EH (cell line): ENCODE data around the gene FBXO17.
"Not testable (repeated sequence)": the region's sequence is repeated elsewhere in the genome, so short reads cannot be mapped to it uniquely, and the experiment has no call there.

Source experiments
- DNase-seq: peaks from one replicate; pipeline ENCODE4 v3.0.0-alpha.2; 2015; ENCODE audit warnings: low read depth

Gene FBXO17

DNA sequence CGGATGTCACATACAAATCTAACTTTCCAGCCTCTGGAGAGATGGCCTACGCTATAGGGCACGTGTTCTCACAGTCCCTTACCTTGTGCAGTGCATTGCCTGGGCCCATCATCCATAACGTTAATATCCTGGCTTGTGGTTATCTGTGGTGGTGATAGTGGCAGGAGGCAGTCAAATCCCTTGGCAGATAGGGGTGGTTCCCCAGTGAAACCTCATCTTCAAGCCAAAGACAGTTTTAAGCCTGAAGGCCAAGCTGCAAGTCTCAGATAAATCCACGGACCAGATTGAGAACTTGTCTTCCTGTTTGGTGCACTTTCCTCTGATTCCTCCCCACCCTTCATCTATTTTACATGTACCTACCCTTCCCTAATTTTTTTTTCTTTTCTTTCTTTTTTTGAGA is 4.3 kb upstream of the FBXO17 start:
- no peak for DNase-seq

- DNase-seq = no peak
Measured at GRCh38 chr19:38978326-38978689, 2.8 kb upstream of the FBXO17 start.

- DNase-seq = peak; percentile 26
Measured at GRCh38 chr19:38977445-38978325, 2.1 kb upstream of the FBXO17 start.

- peak; percentile 48 for DNase-seq
Measured at GRCh38 chr19:38975861-38976271, 324 bp upstream of the FBXO17 start.

- peak; percentile 23 for DNase-seq
Measured at GRCh38 chr19:38974624-38975213, 823 bp downstream of the FBXO17 start.

GRCh38 chr19:38971672-38972071 is 3.9 kb downstream of the FBXO17 start:
- DNase-seq = peak; percentile 11

- peak; percentile 31 for DNase-seq
Measured at GRCh38 chr19:38970664-38971532, 4.6 kb downstream of the FBXO17 start.

DNA sequence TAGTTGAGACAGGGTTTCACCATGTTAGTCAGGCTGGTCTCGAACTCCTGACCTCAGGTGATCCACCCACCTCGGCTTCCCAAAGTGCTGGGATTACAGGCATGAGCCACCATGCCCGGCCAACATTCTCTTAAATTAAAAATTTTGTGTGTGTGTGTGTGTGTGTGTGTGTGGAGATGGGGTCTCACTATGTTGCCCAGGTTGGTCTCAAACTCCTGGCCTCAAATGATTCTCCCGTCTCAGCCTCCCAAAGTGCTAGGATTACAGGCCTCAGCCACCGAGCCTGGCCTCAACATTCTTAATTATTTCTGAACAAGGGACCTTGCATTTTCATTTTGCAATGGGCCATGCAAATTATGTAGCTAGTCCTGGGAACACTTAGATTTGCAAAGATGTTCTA is 9.4 kb downstream of the FBXO17 start:
- not testable (repeated sequence) for DNase-seq

DNA sequence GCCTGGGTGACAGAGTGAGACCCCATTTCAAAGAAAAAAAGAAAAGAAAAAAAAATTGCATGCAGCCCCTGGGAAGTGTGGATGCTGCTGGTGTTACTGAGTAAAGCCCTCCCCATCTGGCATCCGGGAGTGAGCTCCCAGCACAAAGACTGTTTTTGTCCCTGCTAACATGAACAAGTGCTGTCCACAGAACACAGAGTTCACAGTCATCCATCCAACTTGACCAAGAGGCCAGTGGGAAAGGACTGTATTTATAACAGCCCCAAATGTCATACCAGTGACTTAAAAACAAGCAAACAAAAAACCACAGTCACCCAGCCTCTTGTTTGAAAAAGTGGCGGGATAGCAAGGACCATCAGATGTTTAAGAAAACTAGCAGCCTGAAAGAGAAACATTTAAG is 10.8 kb downstream of the FBXO17 start:
- no peak for DNase-seq

DNA sequence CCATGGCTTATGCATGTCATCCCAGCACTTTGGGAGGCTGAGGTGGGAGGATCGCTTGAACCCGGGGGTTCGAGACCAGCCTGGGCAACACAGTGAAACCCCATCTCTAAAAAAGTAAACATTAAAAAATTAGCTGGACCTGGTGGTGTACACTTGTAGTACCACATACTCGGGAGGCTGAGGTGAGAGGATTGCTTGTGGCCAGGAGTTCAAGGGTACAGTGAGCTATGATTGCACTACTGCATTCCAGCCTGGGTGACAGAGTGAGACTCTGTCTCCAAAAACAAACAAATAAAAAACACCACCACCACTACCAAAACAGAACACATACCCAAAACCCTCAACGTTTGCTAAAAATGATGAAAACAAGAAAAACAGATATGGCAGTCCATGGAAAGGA is 15.9 kb downstream of the FBXO17 start:
- no peak for DNase-seq

DNA sequence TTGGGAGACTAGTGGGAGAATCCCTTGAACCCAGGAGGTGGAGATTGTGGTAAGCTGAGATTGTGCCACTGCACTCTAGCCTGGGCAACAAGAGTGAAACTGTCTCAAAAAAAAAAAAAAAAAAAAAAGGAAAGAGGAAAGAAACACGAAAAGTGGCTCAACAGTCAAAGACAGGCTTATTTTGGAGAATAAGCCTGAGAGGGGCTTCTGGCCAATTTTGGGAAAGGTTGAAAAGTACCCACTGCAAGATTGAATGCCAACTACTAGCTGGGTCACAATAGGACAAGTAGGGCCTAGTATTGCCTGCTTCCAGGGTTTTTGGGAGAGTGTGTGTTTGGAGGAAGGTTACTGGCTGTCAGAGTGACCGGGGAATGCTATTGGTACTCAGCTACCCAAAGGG is 17.2 kb downstream of the FBXO17 start:
- DNase-seq = no peak

- DNase-seq = no peak
Measured at GRCh38 chr19:38956264-38956663, 19.3 kb downstream of the FBXO17 start.

GRCh38 chr19:38953677-38954076 is 21.9 kb downstream of the FBXO17 start:
- DNase-seq = no peak

DNA sequence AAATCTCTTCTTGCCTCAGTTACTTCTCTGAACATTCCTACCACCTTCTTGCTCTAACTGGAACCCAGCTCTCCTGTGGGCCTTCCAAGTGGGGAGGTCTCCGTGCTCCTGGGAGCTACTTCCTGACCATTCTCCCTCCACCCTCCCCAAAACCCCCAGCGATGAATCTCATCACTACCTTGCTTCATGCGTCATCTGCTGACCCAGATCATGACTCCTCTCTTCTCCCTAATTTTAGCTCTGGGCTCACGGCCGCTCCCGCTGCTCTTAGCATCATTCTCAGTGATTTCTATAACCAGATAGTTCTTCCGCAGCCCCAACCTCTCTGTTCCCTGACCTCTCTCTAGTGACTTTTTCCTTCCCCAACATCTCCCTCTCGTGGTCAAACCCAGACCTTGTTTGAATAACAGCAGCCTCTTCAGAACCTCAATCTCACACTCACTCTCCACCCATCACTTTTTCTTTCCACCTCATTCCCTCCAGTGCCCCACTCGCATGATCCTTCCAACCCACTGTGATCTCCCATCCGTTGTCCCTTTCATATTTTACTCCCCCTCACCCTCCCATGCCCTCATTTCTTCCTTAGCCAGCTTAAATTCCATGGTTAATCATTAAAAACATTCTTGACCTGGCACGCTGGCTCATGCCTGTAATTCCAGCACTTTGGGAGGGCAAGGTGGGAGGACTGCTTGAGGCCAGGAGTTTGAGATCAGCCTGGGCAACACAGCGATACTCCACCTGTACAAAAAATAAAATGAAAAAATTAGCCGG is 23.0 kb downstream of the FBXO17 start:
- peak; percentile 17 for DNase-seq

DNA sequence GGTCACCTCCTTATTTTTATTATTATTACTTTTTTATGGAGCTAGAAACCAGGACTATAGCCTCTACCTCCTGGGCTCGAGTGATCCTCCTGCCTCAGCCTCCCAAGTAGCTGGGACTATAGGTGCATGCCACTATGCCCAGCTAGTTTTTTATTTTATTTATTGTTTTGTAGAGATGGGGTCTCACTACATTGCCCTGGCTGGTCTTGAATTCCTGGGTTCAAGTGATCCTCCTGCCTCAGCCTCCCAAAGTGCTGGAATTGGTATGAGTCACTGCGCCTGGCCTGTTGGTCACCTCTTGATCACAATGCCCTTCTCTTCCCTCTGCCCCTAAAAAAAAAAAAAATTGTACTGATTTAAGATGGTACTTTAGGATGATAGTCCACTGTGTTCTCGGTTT is 24.4 kb downstream of the FBXO17 start:
- DNase-seq = no peak

GRCh38 chr19:38949580-38950367 is 25.8 kb downstream of the FBXO17 start:
- peak; percentile 27 for DNase-seq

DNA sequence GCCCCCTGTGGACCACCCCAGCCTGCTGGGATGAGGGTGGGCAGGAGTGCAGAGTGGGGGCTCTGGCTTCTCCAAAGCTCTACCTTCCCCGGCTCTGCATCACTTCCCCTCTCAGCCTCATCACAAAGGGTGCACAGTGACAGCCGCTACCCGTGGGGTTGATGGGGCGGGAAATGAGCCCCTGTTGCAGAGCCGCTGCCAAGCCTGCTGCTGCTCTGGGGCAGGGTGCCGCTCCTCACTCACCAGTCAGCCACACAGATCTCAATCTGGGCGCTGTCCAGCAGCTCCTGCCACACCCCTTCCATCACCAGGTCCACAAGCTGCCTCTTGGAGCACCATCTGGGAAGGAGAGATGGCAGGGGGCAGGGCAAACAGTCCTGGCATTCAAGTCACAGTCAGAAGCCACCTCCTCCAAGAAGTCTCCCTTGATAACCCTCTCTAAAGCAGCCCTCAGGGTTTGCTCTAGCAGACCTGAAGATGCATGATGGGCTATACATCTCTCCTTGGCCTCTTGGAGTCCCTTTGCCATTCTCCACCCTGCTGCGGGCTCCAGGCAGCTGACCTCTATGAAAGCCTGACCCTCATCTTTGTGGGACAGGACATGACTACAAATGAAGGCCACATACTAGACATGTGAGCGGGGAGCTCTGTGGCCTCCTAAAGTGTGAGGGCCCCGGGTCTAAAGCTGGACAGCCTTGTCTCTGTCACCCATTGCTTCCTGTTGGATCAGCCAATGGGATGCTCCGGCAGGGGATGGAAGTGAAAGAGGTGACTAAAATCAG is 29.1 kb downstream of the FBXO17 start:
- DNase-seq = no peak

GRCh38 chr19:38945562-38946228 is 29.8 kb downstream of the FBXO17 start:
- DNase-seq = no peak

DNA sequence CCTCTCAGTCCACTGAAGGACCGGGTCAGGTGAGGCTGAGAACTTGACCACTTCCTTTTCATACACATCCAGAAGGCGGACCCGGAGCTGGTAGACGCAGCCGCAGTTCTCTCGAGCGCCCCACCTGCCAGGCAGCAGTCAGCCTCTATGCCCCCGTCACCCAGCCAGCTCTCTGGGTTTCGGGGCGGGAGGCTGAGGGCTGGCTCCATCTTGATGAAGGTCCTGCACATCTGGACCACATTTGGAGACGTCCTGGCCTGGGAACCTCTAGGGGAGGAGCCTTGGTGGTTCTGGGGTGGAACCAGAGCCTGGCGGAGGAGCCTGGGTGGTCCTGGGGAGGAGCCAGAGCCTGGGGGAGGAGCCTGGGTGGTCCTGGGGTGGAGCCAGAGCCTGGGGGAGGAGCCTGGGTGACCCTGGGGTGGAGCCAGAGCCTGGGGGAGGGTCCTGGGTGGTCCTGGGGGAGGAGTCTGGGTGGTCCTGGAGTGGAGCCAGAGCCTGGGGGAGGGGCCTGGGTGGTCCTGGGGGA is 30.5 kb downstream of the FBXO17 start:
- peak; percentile 11 for DNase-seq
